T47D (cell line): ENCODE results near the gene ARHGAP5.

Experiments used
- DNase-seq, 2 experiments: peaks; one replicate each; pipeline versions ENCODE4 v3.0.0 to v3.0.0-alpha.2; 2011 to 2012; ENCODE audit warnings: low read depth in 1 of 2, low spot score in 1 of 2
- JUND ChIP-seq: IDR thresholded peaks from 2 replicates; pipeline ENCODE4 v1.6.1; 2012; ENCODE audit warnings: low read depth
- in situ Hi-C: cut with HindIII; loops from 2 replicates; pipeline ENCODE4 v1.10.0; 2016; ENCODE audit warnings: low sequenced_read_pairs, low pct_unique_long_range_greater_than_20kb

Gene ARHGAP5, protein sequence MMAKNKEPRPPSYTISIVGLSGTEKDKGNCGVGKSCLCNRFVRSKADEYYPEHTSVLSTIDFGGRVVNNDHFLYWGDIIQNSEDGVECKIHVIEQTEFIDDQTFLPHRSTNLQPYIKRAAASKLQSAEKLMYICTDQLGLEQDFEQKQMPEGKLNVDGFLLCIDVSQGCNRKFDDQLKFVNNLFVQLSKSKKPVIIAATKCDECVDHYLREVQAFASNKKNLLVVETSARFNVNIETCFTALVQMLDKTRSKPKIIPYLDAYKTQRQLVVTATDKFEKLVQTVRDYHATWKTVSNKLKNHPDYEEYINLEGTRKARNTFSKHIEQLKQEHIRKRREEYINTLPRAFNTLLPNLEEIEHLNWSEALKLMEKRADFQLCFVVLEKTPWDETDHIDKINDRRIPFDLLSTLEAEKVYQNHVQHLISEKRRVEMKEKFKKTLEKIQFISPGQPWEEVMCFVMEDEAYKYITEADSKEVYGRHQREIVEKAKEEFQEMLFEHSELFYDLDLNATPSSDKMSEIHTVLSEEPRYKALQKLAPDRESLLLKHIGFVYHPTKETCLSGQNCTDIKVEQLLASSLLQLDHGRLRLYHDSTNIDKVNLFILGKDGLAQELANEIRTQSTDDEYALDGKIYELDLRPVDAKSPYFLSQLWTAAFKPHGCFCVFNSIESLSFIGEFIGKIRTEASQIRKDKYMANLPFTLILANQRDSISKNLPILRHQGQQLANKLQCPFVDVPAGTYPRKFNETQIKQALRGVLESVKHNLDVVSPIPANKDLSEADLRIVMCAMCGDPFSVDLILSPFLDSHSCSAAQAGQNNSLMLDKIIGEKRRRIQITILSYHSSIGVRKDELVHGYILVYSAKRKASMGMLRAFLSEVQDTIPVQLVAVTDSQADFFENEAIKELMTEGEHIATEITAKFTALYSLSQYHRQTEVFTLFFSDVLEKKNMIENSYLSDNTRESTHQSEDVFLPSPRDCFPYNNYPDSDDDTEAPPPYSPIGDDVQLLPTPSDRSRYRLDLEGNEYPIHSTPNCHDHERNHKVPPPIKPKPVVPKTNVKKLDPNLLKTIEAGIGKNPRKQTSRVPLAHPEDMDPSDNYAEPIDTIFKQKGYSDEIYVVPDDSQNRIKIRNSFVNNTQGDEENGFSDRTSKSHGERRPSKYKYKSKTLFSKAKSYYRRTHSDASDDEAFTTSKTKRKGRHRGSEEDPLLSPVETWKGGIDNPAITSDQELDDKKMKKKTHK (N-terminal part only)

DNA sequence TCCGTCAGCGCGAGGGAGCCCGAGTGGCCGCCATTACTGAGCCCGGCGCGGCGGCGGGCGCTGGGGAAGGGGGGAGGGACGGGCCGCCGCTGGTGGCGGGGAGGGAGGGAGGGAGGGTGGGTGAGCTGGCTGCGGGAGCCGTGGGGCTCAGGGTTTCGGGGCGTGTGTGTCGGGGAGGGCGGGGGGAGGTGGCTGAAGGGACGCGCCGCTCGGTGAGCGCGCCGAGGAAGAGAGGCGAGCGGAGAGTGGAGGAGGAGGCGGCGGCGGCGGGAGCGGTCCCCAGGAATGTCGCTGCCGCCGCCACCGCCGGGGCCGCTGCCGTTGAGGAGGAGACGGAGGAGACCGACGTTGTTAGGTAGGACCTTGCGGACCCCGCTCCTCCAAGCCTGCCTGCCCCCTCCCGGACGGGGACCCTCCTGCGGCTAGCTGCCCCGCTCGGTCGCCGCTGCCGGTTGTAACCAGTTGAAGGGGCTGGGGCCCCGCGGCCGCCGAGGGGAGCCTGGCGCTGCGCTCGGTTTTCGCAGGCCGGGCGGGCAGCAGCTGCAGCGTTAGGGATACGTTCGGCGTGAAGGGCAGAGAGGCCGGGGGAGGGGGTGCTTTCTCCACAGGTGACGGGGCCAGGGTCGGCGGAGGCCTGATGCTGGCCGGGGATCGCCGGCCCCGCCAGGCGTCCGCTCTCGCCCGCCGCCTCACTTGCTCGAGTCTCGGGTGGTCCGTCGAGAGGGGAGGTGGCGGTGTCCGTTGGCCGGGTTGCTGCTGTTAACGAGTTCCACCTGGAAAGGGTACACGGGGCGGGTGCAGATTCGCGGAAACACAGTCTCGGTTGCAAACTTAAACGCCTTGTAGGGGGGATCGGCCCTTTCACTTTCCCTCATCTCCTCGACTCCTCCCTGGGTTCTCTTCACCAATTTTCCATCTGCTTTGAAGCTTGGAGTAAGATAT, at the start of gene ARHGAP5:
Gene ARHGAP5, plus strand, starts transcription at position 224 of the 942 bp plus-strand sequence. CDS start 13,366 bp downstream, outside the sequence.
- no peak for TF ChIP-seq JUND
- DNase-seq, result no peak
- in situ Hi-C loops, result no loop called here

DNA sequence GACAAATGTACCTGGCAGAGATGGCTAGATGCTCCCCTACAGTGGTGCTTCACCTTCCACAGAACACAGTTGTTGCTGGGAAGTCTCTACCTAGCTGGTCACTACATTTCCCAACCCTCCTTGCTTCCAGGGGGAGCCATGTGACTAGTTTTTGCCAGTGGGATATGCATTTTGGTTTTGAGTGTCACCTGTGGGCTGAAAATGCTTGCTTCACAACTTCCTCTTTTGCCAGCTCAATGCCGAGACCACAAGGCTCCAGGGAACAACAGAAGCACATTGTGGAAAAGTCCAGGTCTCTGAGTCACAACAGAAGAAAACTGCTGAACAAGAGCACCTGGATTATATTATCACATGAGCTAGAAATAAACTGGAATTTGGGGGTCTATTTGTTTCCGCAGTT, 48.5 kb upstream of the ARHGAP5 start:
- no peak for TF ChIP-seq JUND
- in situ Hi-C loops, result no loop called here
- DNase-seq, result no peak

DNA sequence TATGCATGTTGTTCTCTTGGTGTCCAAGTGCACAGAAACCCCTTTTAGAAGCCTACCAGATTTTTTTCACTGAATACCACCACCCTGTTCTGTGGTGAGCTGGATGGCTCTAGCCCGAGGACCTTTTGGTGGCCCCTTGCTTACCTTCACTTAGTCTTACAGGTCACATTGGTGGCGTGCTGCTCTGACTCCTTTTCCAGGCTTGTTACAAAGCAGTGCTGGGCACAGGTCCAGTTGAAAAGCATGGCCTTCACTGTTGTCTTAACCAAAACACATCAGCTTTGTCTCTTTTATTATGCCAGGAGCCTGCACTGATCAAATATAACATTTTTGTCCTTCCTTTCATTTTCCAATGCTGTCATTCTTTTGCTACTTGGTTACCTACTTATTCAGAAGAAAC, 43.6 kb upstream of the ARHGAP5 start:
- in situ Hi-C loops, result no loop called here
- no peak for DNase-seq
- no peak for TF ChIP-seq JUND

DNA sequence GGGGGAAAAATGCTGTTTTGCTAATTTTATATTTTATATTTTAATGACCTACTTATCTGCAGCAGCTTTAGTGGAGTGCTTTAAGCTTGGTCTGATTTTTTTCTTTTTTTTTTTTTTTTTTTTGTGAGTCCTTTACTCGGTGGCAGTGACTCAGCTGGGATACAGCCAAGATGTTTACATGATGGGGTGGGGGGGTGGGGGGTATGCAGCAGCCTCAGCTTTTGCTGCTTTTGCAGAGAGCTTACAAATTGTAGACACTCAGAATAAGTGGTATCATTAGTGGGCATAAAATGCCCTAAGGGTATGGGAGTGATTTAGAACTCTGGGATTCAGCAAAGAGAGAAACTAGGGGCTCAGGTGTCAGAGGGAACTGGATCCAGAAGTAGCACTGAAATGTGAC, 38.2 kb upstream of the ARHGAP5 start:
- in situ Hi-C loops, result no loop called here
- no peak for DNase-seq
- no peak for TF ChIP-seq JUND

DNA sequence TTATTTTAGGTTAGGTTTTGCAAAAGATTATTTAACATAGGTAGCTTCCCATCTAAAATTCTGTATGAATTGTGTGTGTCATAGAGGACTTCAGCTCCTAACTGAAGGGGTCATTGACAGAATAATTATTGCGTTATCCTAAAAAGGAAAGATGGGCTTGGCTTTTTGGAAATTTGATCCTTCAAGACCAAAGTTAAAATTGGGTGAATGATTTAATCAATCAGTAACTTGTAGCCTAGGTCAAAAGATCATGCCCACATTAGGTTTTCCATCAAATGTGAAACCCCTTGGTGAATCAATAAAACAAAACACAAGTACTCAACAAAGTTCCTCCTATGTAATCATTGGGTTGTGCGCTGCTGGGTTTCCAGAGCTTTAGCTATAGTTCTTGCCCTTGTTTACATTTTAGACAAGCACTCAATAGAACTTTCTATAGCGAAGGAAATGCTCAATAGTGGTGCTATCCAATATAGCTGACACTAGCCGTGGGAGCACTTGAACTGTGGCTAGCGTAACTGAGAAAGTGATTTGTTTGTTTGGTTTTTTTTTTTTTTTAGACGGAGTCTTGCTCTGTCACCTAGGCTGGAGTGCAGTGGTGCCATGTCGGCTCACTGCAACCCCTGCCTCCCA, 37.6 kb upstream of the ARHGAP5 start:
- no peak for TF ChIP-seq JUND
- in situ Hi-C loops, result no loop called here
- no peak for DNase-seq

DNA sequence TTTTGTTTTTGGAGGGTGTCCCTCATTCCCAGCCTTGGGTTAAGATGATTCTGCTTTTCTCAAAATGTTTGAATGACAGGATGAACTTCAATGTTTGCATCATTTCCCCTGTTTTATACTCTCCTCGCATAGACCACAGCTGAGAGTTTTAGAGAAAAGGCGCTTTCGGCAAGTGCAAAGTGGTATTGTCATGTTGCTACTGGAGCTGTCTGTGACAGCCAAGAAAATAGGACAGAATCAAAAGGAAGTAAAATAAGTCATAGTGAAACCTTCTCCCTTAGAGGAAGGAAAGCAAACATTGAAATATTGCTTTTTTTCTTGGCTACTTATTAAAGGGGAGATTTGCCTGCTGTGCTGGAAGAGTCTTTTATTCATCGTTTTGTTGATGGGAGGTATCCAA, 33.5 kb upstream of the ARHGAP5 start:
- in situ Hi-C loops, result no loop called here
- no peak for TF ChIP-seq JUND
- DNase-seq, result no peak

DNA sequence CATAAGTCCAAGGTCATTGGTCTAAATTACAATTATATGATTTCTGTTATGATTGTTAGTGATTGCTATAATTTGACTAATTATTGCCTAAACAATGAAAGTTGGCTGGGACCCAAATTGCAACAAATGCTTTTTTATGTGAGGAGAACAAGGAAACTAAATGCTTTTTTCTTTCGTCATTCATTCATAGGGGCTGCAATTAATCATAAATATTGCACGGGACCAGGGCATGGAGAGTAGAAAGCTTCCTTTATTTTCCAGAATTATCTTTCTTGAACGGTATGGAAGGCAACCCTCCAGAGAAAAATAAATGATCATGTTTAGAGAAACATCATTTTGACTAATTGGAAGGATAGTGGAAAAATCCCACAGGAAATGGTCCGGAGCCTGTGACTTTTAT, 32.6 kb upstream of the ARHGAP5 start:
- no peak for DNase-seq
- no peak for TF ChIP-seq JUND
- in situ Hi-C loops, result no loop called here

DNA sequence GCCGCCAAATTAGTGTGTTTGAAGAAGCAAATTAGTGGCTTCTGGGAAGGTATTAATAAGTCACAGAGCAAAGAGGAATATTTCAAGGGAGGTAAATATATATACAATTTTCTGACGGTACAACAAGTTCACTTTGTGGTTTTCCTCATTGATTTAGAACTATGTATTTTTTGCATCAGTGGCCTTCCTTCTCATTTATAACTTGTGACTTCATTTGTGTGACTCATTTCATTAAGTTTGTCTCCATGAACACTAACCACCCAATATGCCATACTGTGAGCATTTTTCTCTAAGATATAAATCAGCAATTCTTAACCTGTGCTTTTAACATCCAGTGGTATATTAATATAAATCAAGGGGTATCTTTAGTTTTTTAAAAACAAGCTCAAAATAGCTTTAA, 29.3 kb upstream of the ARHGAP5 start:
- in situ Hi-C loops, result no loop called here
- no peak for DNase-seq
- TF ChIP-seq JUND, result no peak

DNA sequence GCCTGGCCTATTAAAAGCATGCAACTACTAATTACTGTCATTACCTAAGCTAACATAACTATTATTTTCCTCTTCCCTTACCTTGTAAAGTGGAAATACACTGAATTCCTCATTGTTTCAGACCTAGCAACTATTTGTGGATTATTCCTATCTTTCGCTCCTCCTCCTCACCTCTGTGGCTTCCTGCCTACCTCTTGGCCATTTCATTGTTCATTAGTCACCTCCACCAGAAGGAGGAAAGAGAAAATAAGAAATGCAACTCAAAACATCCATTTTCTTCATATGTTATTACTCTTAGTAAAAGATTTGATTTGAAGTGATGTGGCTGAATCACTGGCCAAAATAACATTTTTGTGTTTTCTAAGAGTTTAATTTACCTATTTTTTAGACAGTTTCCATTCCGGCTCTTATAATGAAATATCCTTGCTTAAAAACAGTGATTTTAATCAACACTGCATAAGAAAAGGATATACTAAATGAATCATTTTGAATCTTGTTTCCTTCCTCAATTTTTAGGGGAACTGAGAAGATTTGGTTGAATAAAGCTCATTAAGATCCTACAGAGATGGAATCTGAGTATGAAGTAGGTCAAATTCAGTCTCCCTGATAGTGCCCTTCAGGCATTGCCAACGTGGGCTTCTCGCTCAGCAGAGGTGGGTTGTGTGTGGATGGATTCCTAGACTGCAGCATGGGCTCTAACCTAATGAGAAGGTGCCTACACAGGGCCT, 27.6 kb upstream of the ARHGAP5 start:
- TF ChIP-seq JUND, result no peak
- DNase-seq, result no peak
- in situ Hi-C loops, result no loop called here

DNA sequence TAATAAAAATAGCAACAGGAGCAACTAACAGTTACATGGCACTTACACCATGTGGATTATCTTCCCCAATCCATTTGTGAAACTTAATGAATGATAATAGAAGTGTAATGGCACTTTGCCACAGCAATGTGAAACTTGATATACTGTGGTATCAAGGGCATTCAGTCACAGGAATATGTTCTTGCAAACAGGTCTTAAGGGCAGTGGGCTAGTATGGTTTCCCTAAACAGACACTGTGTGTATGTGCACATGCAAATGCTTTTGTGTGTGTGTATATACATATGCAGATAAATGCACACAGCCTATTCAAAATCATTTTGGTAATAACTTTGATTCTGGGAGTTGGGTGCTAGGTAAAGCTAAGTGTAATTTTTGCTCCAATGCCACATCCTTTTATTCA, 26.2 kb upstream of the ARHGAP5 start:
- DNase-seq, result no peak
- TF ChIP-seq JUND, result no peak
- in situ Hi-C loops, result no loop called here

DNA sequence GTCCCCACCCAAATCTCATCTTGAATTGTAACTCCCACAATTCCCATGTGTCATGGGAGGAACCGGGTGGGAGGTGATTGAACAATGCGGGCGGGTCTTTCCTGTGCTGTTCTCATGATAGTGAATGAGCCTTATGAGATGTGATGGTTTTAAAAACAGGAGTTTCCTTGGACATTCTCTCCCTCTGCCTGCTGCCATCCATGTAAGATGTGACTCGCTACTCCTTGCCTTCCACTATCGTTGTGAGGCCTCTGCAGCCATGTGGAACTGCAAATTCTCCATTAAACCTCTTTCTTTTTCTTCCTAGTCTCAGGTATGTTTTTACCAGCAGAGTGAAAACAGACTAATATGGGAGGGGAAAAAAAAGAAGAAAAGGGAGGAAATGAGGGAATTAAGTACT, 22.6 kb upstream of the ARHGAP5 start:
- in situ Hi-C loops, result no loop called here
- no peak for TF ChIP-seq JUND
- DNase-seq, result no peak
